Measurements from ENCODE around the gene PRDX2.

PRDX2 gene

DNA sequence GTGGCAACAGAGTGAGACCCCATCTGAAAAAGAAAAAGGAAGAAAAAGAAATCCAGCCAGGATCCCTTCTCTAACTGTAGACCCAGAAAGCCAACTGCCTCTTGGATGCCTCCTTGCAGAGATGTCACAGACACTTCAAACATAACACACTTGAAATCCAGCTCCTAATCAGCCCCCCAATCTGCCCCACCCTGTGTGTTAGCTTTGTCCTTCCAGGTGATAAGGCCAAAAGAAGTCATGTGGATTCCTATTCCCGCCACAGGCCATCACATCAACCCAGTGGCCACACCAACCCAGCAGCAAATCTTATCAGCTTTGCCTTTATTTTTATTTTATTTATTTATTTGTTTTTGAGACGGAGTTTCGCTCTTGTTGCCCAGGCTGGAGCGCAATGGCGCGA is 41.9 kb downstream of the PRDX2 start (continued):
- no peak for TF ChIP-seq PATZ1 (CRISPR knock-in tag; IDR thresholded peaks at IDR 0.05; ENCODE audit: borderline replicate concordance)
- TF ChIP-seq TCF4 (CRISPR knock-in tag; IDR thresholded peaks at IDR 0.05; ENCODE audit: borderline replicate concordance) = no peak
- no peak for TF ChIP-seq ZNF70 (CRISPR knock-in tag; IDR thresholded peaks at IDR 0.05)
- no peak for TF ChIP-seq ISL1 (CRISPR knock-in tag; IDR thresholded peaks at IDR 0.05)
- TF ChIP-seq ESRRG (CRISPR knock-in tag; IDR thresholded peaks at IDR 0.05) = no peak
- TF ChIP-seq ZNF565 (CRISPR knock-in tag; conservative IDR thresholded peaks at IDR 0.05; ENCODE audit: low read depth) = no peak
- no peak for TF ChIP-seq ZFP3 (CRISPR knock-in tag; IDR thresholded peaks at IDR 0.05)
- TF ChIP-seq CSDC2 (CRISPR knock-in tag; IDR thresholded peaks at IDR 0.05) = no peak

GRCh38 chr19:12757544-12758274 is 43.9 kb downstream of the PRDX2 start:
- 0 out of 2 replicates have a peak, but pooled peaks have one; percentile 19 for TF ChIP-seq POU6F1 (CRISPR knock-in tag; IDR thresholded peaks at IDR 0.05; ENCODE audit: borderline replicate concordance, low read depth)
- TF ChIP-seq BACH2 (CRISPR knock-in tag; IDR thresholded peaks at IDR 0.05; ENCODE audit: borderline replicate concordance) = no peak
- ATAC-seq = peak; percentile 96

- no peak for ATAC-seq
- TF ChIP-seq PATZ1 (CRISPR knock-in tag; IDR thresholded peaks at IDR 0.05; ENCODE audit: borderline replicate concordance) (no peak), BACH2 (CRISPR knock-in tag; IDR thresholded peaks at IDR 0.05; ENCODE audit: borderline replicate concordance) (no peak), POU6F1 (CRISPR knock-in tag; IDR thresholded peaks at IDR 0.05; ENCODE audit: borderline replicate concordance, low read depth) (no peak), CREB5 (CRISPR knock-in tag; IDR thresholded peaks at IDR 0.05; ENCODE audit: low read depth) (no peak), OSR1 (CRISPR knock-in tag; IDR thresholded peaks at IDR 0.05) (no peak), ZFP30 (CRISPR knock-in tag; IDR thresholded peaks at IDR 0.05) (no peak), ARNTL (CRISPR knock-in tag; IDR thresholded peaks at IDR 0.05; ENCODE audit: borderline replicate concordance, low read depth) (no peak), ISL1 (CRISPR knock-in tag; IDR thresholded peaks at IDR 0.05) (no peak), ZNF8 (CRISPR knock-in tag; IDR thresholded peaks at IDR 0.05) (no peak), ESRRG (CRISPR knock-in tag; IDR thresholded peaks at IDR 0.05) (no peak), ZFP3 (CRISPR knock-in tag; IDR thresholded peaks at IDR 0.05) (no peak), ZNF70 (CRISPR knock-in tag; IDR thresholded peaks at IDR 0.05) (no peak)
Observed at GRCh38 chr19:12756150-12756883, 45.3 kb downstream of the PRDX2 start.

- ATAC-seq = no peak
- TF ChIP-seq ZNF565 (CRISPR knock-in tag; conservative IDR thresholded peaks at IDR 0.05; ENCODE audit: low read depth) (no peak), GLIS3 (CRISPR knock-in tag; IDR thresholded peaks at IDR 0.05) (no peak), POU6F1 (CRISPR knock-in tag; IDR thresholded peaks at IDR 0.05; ENCODE audit: borderline replicate concordance, low read depth) (no peak), ISL1 (CRISPR knock-in tag; IDR thresholded peaks at IDR 0.05) (no peak), ZNF8 (CRISPR knock-in tag; IDR thresholded peaks at IDR 0.05) (no peak), CSDC2 (CRISPR knock-in tag; IDR thresholded peaks at IDR 0.05) (no peak), PPARA (CRISPR knock-in tag; IDR thresholded peaks at IDR 0.05; ENCODE audit: borderline replicate concordance) (no peak), TCF4 (CRISPR knock-in tag; IDR thresholded peaks at IDR 0.05; ENCODE audit: borderline replicate concordance) (no peak), OSR1 (CRISPR knock-in tag; IDR thresholded peaks at IDR 0.05) (no peak), SNAI2 (CRISPR knock-in tag; IDR thresholded peaks at IDR 0.05) (no peak), PATZ1 (CRISPR knock-in tag; IDR thresholded peaks at IDR 0.05; ENCODE audit: borderline replicate concordance) (no peak), BACH2 (CRISPR knock-in tag; IDR thresholded peaks at IDR 0.05; ENCODE audit: borderline replicate concordance) (no peak), ESRRG (CRISPR knock-in tag; IDR thresholded peaks at IDR 0.05) (no peak), TOX (CRISPR knock-in tag; IDR thresholded peaks at IDR 0.05; ENCODE audit: borderline replicate concordance) (no peak)
Observed at GRCh38 chr19:12754465-12755196, 47.0 kb downstream of the PRDX2 start.

All from SK-N-SH treated with all-trans-retinoic acid at 6 μM for 48 hours (cell line).